NT2/D1 (cell line): Measurements from ENCODE around the gene WDR82.

ENCODE experiments used
- SUZ12 ChIP-seq: IDR thresholded peaks from 2 replicates; pipeline ENCODE4 v1.6.1; 2011; ENCODE audit not compliant: insufficient read length, insufficient read depth; ENCODE audit errors: extremely low read depth
- YY1 ChIP-seq: IDR thresholded peaks from 2 replicates; pipeline ENCODE4 v1.6.1; 2011; ENCODE audit not compliant: insufficient read length, insufficient read depth
- ZNF274 ChIP-seq: IDR thresholded peaks from 2 replicates; pipeline ENCODE4 v1.6.1; 2011; ENCODE audit warnings: mild to moderate bottlenecking, low read depth, low read length

- TF ChIP-seq ZNF274: no peak
- TF ChIP-seq YY1: no peak
- TF ChIP-seq SUZ12: no peak
These were observed 30.9 kb downstream of the WDR82 start for GRCh38 chr3:52247409-52248164.
